ENCODE measurements around the gene CEP89.

DNA sequence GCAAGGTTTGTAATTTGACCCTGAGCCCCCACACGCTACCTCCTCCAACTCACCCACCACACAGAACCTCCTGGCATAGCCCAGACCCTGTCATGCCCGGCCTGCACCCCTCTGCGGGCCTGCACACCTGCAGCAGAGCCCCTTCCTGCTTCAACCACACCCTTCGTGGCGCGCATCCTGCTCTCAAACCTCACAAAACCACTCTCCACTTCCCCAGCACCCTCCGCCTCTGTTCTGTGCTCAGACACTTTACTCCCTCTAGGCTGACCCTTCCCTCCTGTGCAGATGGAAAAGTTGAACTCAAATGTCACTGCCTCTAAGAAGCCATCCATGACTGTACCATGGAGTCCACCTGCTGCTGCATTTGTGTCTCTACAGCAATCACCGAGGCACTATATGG is 28.8 kb upstream of the CEP89 start:
- no peak for TF ChIP-seq POLR2A (IDR thresholded peaks at IDR 0.05)
- TF ChIP-seq, protein P1, sequence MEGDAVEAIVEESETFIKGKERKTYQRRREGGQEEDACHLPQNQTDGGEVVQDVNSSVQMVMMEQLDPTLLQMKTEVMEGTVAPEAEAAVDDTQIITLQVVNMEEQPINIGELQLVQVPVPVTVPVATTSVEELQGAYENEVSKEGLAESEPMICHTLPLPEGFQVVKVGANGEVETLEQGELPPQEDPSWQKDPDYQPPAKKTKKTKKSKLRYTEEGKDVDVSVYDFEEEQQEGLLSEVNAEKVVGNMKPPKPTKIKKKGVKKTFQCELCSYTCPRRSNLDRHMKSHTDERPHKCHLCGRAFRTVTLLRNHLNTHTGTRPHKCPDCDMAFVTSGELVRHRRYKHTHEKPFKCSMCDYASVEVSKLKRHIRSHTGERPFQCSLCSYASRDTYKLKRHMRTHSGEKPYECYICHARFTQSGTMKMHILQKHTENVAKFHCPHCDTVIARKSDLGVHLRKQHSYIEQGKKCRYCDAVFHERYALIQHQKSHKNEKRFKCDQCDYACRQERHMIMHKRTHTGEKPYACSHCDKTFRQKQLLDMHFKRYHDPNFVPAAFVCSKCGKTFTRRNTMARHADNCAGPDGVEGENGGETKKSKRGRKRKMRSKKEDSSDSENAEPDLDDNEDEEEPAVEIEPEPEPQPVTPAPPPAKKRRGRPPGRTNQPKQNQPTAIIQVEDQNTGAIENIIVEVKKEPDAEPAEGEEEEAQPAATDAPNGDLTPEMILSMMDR (IDR thresholded peaks at IDR 0.05) = no peak
